ENCODE data around the gene WDR7.

The WDR7 gene

DNA sequence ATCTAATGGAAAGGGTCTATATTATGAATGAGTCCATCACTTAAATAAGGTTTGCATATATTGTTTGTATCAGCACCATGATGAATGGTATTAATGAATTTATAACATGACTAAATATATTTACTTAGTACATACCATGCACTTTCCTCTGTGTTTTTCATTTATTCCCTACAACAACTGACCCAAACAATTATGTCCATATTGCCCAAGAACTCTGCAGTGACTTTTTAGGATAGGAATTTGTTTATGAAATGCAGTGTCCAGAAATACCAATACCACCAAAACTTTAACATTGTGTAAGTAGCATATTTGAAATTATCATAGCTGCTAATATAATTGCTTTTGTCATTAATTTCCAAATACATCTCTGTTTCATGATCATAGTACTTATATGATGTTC, 119.7 kb downstream of the WDR7 start:
- Histone ChIP-seq H3K4me2 (ENCODE audit: low read length) (no peak overlapping the region), H3K9me2 (ENCODE audit: low read depth, low read length) (no peaks in the 10 kb centered on the region), H3K9ac (ENCODE audit: low read length) (no peak overlapping the region), H3K27me3 (ENCODE audit: insufficient read depth, low read length) (no peaks in the 10 kb centered on the region), H3K4me1 (ENCODE audit: insufficient read depth, low read length, severe bottlenecking) (no peaks in the 10 kb centered on the region), H4K20me1 (ENCODE audit: insufficient read depth, low read length) (no peaks in the 10 kb centered on the region), H3K36me3 (ENCODE audit: insufficient read depth, low read length) (peaks cover 4% of the 10 kb centered on the region; the same call in 1 of the 2 replicates), H2AFZ (ENCODE audit: low read length) (no peak overlapping the region), H3K27ac (ENCODE audit: low read depth, low read length, poor library complexity, severe bottlenecking) (no peak overlapping the region), H3F3A (ENCODE audit: insufficient read depth, low read length) (no peaks in the 10 kb centered on the region), H3K9me3 (ENCODE audit: low read length) (no peaks in the 10 kb centered on the region), H3K4me3 (ENCODE audit: low read depth, low read length, poor library complexity, severe bottlenecking) (no peak overlapping the region), H3K79me2 (ENCODE audit: insufficient read depth, low read length) (no peaks in the 10 kb centered on the region)
- no peak for TF ChIP-seq EZH2 (IDR thresholded peaks at IDR 0.05; ENCODE audit: borderline replicate concordance, low read length)
- TF ChIP-seq, protein P1, sequence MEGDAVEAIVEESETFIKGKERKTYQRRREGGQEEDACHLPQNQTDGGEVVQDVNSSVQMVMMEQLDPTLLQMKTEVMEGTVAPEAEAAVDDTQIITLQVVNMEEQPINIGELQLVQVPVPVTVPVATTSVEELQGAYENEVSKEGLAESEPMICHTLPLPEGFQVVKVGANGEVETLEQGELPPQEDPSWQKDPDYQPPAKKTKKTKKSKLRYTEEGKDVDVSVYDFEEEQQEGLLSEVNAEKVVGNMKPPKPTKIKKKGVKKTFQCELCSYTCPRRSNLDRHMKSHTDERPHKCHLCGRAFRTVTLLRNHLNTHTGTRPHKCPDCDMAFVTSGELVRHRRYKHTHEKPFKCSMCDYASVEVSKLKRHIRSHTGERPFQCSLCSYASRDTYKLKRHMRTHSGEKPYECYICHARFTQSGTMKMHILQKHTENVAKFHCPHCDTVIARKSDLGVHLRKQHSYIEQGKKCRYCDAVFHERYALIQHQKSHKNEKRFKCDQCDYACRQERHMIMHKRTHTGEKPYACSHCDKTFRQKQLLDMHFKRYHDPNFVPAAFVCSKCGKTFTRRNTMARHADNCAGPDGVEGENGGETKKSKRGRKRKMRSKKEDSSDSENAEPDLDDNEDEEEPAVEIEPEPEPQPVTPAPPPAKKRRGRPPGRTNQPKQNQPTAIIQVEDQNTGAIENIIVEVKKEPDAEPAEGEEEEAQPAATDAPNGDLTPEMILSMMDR (IDR thresholded peaks at IDR 0.05; ENCODE audit: low read length), result no peak

GRCh38 chr18:56775701-56776100, 124.5 kb downstream of the WDR7 start:
- no peak for TF ChIP-seq EZH2 (IDR thresholded peaks at IDR 0.05; ENCODE audit: borderline replicate concordance, low read length)
- TF ChIP-seq, protein P1 (IDR thresholded peaks at IDR 0.05; ENCODE audit: low read length), result no peak
- H3K36me3 ChIP-seq (ENCODE audit: insufficient read depth, low read length), result peaks cover 4% of the 10 kb centered on the region; the same call in 1 of the 2 replicates
- H3K79me2 ChIP-seq (ENCODE audit: insufficient read depth, low read length), result no peaks in the 10 kb centered on the region

DNA sequence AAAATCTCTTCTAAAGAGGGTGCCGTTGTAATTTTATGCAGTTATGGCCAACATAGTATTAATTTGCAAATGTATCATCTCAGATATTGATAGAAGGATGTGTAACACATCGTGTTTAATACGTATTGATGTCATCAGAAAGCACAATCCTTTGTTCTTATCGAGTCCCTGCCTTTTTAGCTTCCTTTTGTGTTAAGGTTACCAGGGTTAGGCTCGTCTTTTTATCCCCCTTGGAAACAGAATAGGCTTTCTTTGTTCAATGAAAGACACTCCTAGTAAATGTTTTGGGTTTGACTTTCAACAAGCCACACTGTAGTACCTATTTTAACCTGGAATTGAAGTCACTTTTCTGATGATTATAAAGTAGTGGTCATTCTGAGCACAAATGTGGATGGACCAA, 136.2 kb downstream of the WDR7 start:
- no peaks in the 10 kb centered on the region for H4K20me1 ChIP-seq (ENCODE audit: insufficient read depth, low read length)
- no peak overlapping the region for H3K4me2 ChIP-seq (ENCODE audit: low read length)
- H3K4me1 ChIP-seq (ENCODE audit: insufficient read depth, low read length, severe bottlenecking), result peaks cover 6% of the 10 kb centered on the region
- no peak overlapping the region for H3K9ac ChIP-seq (ENCODE audit: low read length)
- H3K27ac ChIP-seq (ENCODE audit: low read depth, low read length, poor library complexity, severe bottlenecking), result no peak overlapping the region
- no peaks in the 10 kb centered on the region for H3K36me3 ChIP-seq (ENCODE audit: insufficient read depth, low read length)
- TF ChIP-seq EZH2 (IDR thresholded peaks at IDR 0.05; ENCODE audit: borderline replicate concordance, low read length), result no peak
- TF ChIP-seq, protein P1 (IDR thresholded peaks at IDR 0.05; ENCODE audit: low read length), result no peak
- no peaks in the 10 kb centered on the region for H3K9me2 ChIP-seq (ENCODE audit: low read depth, low read length)
- no peaks in the 10 kb centered on the region for H3K9me3 ChIP-seq (ENCODE audit: low read length)
- no peak overlapping the region for H3K4me3 ChIP-seq (ENCODE audit: low read depth, low read length, poor library complexity, severe bottlenecking)
- no peaks in the 10 kb centered on the region for H3F3A ChIP-seq (ENCODE audit: insufficient read depth, low read length)
- no peaks in the 10 kb centered on the region for H3K27me3 ChIP-seq (ENCODE audit: insufficient read depth, low read length)
- H3K79me2 ChIP-seq (ENCODE audit: insufficient read depth, low read length), result no peaks in the 10 kb centered on the region
- H2AFZ ChIP-seq (ENCODE audit: low read length), result no peak overlapping the region

More at GRCh38 chr18:56775701-56776100, 124.5 kb downstream of the WDR7 start:
- Histone ChIP-seq H3K9ac (ENCODE audit: low read length) (no peak overlapping the region), H3K27ac (ENCODE audit: low read depth, low read length, poor library complexity, severe bottlenecking) (no peak overlapping the region), H3K9me2 (ENCODE audit: low read depth, low read length) (no peaks in the 10 kb centered on the region), H3F3A (ENCODE audit: insufficient read depth, low read length) (no peaks in the 10 kb centered on the region), H3K4me3 (ENCODE audit: low read depth, low read length, poor library complexity, severe bottlenecking) (no peak overlapping the region), H4K20me1 (ENCODE audit: insufficient read depth, low read length) (no peaks in the 10 kb centered on the region), H3K4me2 (ENCODE audit: low read length) (no peak overlapping the region), H2AFZ (ENCODE audit: low read length) (no peak overlapping the region), H3K27me3 (ENCODE audit: insufficient read depth, low read length) (no peaks in the 10 kb centered on the region), H3K4me1 (ENCODE audit: insufficient read depth, low read length, severe bottlenecking) (no peaks in the 10 kb centered on the region), H3K9me3 (ENCODE audit: low read length) (no peaks in the 10 kb centered on the region)

All from OCI-LY1 (cell line).